Stimulated activated naive CD4-positive, alpha-beta T cell (primary cell): ENCODE measurements around the gene SMIM30.

Experiments used
- DNase-seq, 6 experiments: peaks; one replicate each; lab custom pipeline; 2025; lab: John Stamatoyannopoulos, UW

Gene SMIM30

GRCh38 chr7:113100121-113100603 is 18.2 kb downstream of the SMIM30 start:
- DNase-seq: no peak

GRCh38 chr7:113099284-113099919 is 19.0 kb downstream of the SMIM30 start:
- DNase-seq: no peak

GRCh38 chr7:113094517-113095249 is 23.7 kb downstream of the SMIM30 start:
- no peak for DNase-seq

- no peak for DNase-seq
These were observed 24.8 kb downstream of the SMIM30 start for GRCh38 chr7:113093561-113093960.

GRCh38 chr7:113092762-113093161 is 25.6 kb downstream of the SMIM30 start:
- no peak for DNase-seq

- DNase-seq: no peak
These were observed 31.0 kb downstream of the SMIM30 start for GRCh38 chr7:113087071-113087998.

- DNase-seq: peak in 3 of 6 experiments; percentile 10 to 31 (median 25)
These were observed 31.9 kb downstream of the SMIM30 start, which contains the start of gene GPR85 for GRCh38 chr7:113086431-113086888. GPR85 (minus strand) TSS chr7:113086827; CDS start chr7:113084721, 2,106 bp downstream.

- DNase-seq: no peak
These were observed 32.5 kb downstream of the SMIM30 start for GRCh38 chr7:113085781-113086390.

- no peak for DNase-seq
These were observed 33.7 kb downstream of the SMIM30 start for GRCh38 chr7:113084496-113085172.

- no peak for DNase-seq
These were observed 34.4 kb downstream of the SMIM30 start for GRCh38 chr7:113083816-113084495.

GRCh38 chr7:113083132-113083815 is 35.1 kb downstream of the SMIM30 start:
- DNase-seq: no peak

- no peak for DNase-seq
These were observed 40.0 kb downstream of the SMIM30 start for GRCh38 chr7:113078331-113078730.

GRCh38 chr7:113076703-113077102 is 41.7 kb downstream of the SMIM30 start:
- DNase-seq: no peak

GRCh38 chr7:113071465-113071864 is 46.9 kb downstream of the SMIM30 start:
- DNase-seq: no peak
